Parathyroid adenoma (tissue), 2 donors: Measurements from ENCODE around the gene PRKN.

Source experiments
- H2AFZ ChIP-seq: fragments of 300-600 bp; sonication (generic); one replicate; pipeline ENCODE4 v1.7.0; 2017; ENCODE audit warnings: antibody characterized with exemption, mild to moderate bottlenecking
- H3K27ac ChIP-seq: fragments of 300-600 bp; sonication (generic); one replicate; pipeline ENCODE4 v1.7.0; 2017
- H3K27me3 ChIP-seq: fragments of 300-600 bp; sonication (generic); one replicate; pipeline ENCODE4 v1.7.0; 2017; ENCODE audit warnings: low read length; ENCODE audit not compliant: control insufficient read depth, insufficient read depth
- H3K36me3 ChIP-seq: fragments of 300-600 bp; sonication (generic); one replicate; pipeline ENCODE4 v1.7.0; 2017; ENCODE audit warnings: low read length; ENCODE audit not compliant: control insufficient read depth, insufficient read depth
- H3K4me1 ChIP-seq: fragments of 300-600 bp; sonication (generic); one replicate; pipeline ENCODE4 v1.7.0; 2017; ENCODE audit warnings: control low read depth
- H3K4me2 ChIP-seq: fragments of 300-600 bp; sonication (generic); one replicate; pipeline ENCODE4 v1.7.0; 2017; ENCODE audit warnings: low read length
- H3K4me3 ChIP-seq: fragments of 300-600 bp; sonication (generic); one replicate; pipeline ENCODE4 v1.7.0; 2017; ENCODE audit warnings: low read depth, low read length
- H3K79me2 ChIP-seq: fragments of 300-600 bp; sonication (generic); one replicate; pipeline ENCODE4 v1.7.0; 2017; ENCODE audit warnings: control low read depth
- H3K9ac ChIP-seq: fragments of 300-600 bp; sonication (generic); one replicate; pipeline ENCODE4 v1.7.0; 2017; ENCODE audit warnings: mild to moderate bottlenecking
- H3K9me3 ChIP-seq: fragments of 300-600 bp; sonication (generic); one replicate; pipeline ENCODE4 v1.7.0; 2017; ENCODE audit warnings: low read length; ENCODE audit not compliant: control insufficient read depth
- TF ChIP-seq, protein P1 (sequence below): fragments of 300-600 bp; sonication (generic); IDR thresholded peaks from one replicate; pipeline ENCODE4 v1.7.0; 2017; ENCODE audit warnings: antibody characterized with exemption, mild to moderate bottlenecking
- donor health status: primary hyperparathyroidism.

PRKN gene

GRCh38 chr6:162363757-162364156 lies 363.8 kb downstream of the PRKN start:
- Histone ChIP-seq H3K4me1 (no peaks in the 10 kb centered on the region), H3K79me2 (no peaks in the 10 kb centered on the region), H2AFZ (no peak overlapping the region), H3K4me3 (no peak overlapping the region), H3K4me2 (no peak overlapping the region), H3K9ac (no peak overlapping the region), H3K9me3 (no peaks in the 10 kb centered on the region), H3K36me3 (no peaks in the 10 kb centered on the region), H3K27me3 (no peaks in the 10 kb centered on the region), H3K27ac (no peak overlapping the region)
- TF ChIP-seq, protein P1, sequence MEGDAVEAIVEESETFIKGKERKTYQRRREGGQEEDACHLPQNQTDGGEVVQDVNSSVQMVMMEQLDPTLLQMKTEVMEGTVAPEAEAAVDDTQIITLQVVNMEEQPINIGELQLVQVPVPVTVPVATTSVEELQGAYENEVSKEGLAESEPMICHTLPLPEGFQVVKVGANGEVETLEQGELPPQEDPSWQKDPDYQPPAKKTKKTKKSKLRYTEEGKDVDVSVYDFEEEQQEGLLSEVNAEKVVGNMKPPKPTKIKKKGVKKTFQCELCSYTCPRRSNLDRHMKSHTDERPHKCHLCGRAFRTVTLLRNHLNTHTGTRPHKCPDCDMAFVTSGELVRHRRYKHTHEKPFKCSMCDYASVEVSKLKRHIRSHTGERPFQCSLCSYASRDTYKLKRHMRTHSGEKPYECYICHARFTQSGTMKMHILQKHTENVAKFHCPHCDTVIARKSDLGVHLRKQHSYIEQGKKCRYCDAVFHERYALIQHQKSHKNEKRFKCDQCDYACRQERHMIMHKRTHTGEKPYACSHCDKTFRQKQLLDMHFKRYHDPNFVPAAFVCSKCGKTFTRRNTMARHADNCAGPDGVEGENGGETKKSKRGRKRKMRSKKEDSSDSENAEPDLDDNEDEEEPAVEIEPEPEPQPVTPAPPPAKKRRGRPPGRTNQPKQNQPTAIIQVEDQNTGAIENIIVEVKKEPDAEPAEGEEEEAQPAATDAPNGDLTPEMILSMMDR, result no peak

GRCh38 chr6:162360901-162361567 lies 366.5 kb downstream of the PRKN start:
- no peak overlapping the region for H3K9ac ChIP-seq
- no peak overlapping the region for H3K4me3 ChIP-seq
- TF ChIP-seq, protein P1, result no peak
- H3K27ac ChIP-seq, result no peak overlapping the region
- H3K36me3 ChIP-seq, result no peaks in the 10 kb centered on the region
- no peaks in the 10 kb centered on the region for H3K9me3 ChIP-seq
- no peaks in the 10 kb centered on the region for H3K4me1 ChIP-seq
- no peak overlapping the region for H3K4me2 ChIP-seq
- no peak overlapping the region for H2AFZ ChIP-seq
- no peaks in the 10 kb centered on the region for H3K27me3 ChIP-seq
- no peaks in the 10 kb centered on the region for H3K79me2 ChIP-seq

GRCh38 chr6:162358625-162359024 lies 368.9 kb downstream of the PRKN start:
- no peaks in the 10 kb centered on the region for H3K36me3 ChIP-seq
- TF ChIP-seq, protein P1, result no peak
- no peaks in the 10 kb centered on the region for H3K9me3 ChIP-seq
- H2AFZ ChIP-seq, result no peak overlapping the region
- no peak overlapping the region for H3K27ac ChIP-seq
- H3K4me2 ChIP-seq, result no peak overlapping the region
- no peaks in the 10 kb centered on the region for H3K79me2 ChIP-seq
- no peaks in the 10 kb centered on the region for H3K27me3 ChIP-seq
- no peak overlapping the region for H3K4me3 ChIP-seq
- no peaks in the 10 kb centered on the region for H3K4me1 ChIP-seq
- no peak overlapping the region for H3K9ac ChIP-seq

DNA sequence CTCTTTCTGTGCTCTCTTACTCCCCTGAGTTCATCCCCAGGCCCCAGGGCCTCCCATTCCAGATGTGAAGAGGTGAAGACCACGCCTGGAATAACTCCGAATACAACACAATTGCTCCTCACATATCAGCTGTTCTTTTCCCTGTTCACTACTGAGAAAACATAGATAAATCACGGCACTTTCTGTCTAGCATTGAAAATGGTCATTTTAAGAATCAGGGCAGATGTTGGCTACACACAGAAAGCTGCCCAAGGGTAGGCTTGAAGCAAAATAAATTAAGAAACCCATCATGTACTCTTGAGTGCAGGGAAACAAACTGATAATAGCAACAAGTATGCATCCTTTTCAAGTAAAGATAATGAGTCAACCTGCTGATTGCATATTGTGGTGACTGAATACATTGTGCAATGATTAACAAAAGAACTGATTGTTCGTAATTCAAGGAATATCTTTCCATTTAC lies 382.5 kb downstream of the PRKN start:
- H3K9ac ChIP-seq, result no peak overlapping the region
- H3K27ac ChIP-seq, result no peak overlapping the region
- H2AFZ ChIP-seq, result no peak overlapping the region
- H3K79me2 ChIP-seq, result no peaks in the 10 kb centered on the region
- no peak overlapping the region for H3K4me2 ChIP-seq
- H3K27me3 ChIP-seq, result no peaks in the 10 kb centered on the region
- TF ChIP-seq, protein P1, result no peak
- H3K4me1 ChIP-seq, result no peaks in the 10 kb centered on the region
- H3K4me3 ChIP-seq, result no peak overlapping the region
- H3K9me3 ChIP-seq, result no peaks in the 10 kb centered on the region
- H3K36me3 ChIP-seq, result no peaks in the 10 kb centered on the region

- no peak overlapping the region for H3K9ac ChIP-seq
- H3K79me2 ChIP-seq, result no peaks in the 10 kb centered on the region
- no peak overlapping the region for H2AFZ ChIP-seq
- no peaks in the 10 kb centered on the region for H3K36me3 ChIP-seq
- no peaks in the 10 kb centered on the region for H3K4me1 ChIP-seq
- H3K27ac ChIP-seq, result no peak overlapping the region
- no peak overlapping the region for H3K4me2 ChIP-seq
- no peak overlapping the region for H3K4me3 ChIP-seq
- no peaks in the 10 kb centered on the region for H3K27me3 ChIP-seq
- TF ChIP-seq, protein P1, result no peak
- no peaks in the 10 kb centered on the region for H3K9me3 ChIP-seq
Measured at GRCh38 chr6:162344646-162345010, 382.9 kb downstream of the PRKN start.
